Hepatocyte (in vitro differentiated cells): ENCODE results near the gene CDK6. TPM values are rescaled to one million over a fixed set of nuclear protein-coding genes. Genes with fewer than 3 reads are reported as not detected.

Experiments
- DNase-seq: peaks from one replicate; pipeline ENCODE4 v3.0.0-alpha.2; 2016; ENCODE audit warnings: low spot score
- H2AFZ ChIP-seq: fragments of 200-600 bp; sonication (generic); 2 replicates; pipeline ENCODE4 v1.6.0; 2016; ENCODE audit warnings: antibody characterized with exemption, mild to moderate bottlenecking
- H3K27ac ChIP-seq: fragments of 200-600 bp; sonication (generic); 2 replicates; pipeline ENCODE4 v1.5.1; 2016; ENCODE audit warnings: mild to moderate bottlenecking
- H3K27me3 ChIP-seq: fragments of 200-600 bp; sonication (generic); 2 replicates; pipeline ENCODE4 v1.6.1; 2016
- H3K36me3 ChIP-seq: fragments of 200-600 bp; sonication (generic); replicated peaks from 2 replicates; pipeline ENCODE4 v1.5.1; 2016; ENCODE audit warnings: low read depth; ENCODE audit not compliant: insufficient read depth
- H3K4me1 ChIP-seq: fragments of 200-600 bp; sonication (generic); 2 replicates; pipeline ENCODE4 v1.5.1; 2016; ENCODE audit warnings: mild to moderate bottlenecking, moderate library complexity; ENCODE audit not compliant: insufficient read depth
- H3K4me2 ChIP-seq: fragments of 200-600 bp; sonication (generic); 2 replicates; pipeline ENCODE4 v1.6.0; 2016
- H3K4me3 ChIP-seq: fragments of 200-600 bp; sonication (generic); 2 replicates; pipeline ENCODE4 v1.5.1; 2016; ENCODE audit warnings: mild to moderate bottlenecking
- H3K79me2 ChIP-seq: fragments of 200-600 bp; sonication (generic); 2 replicates; pipeline ENCODE4 v1.6.0; 2017; ENCODE audit warnings: mild to moderate bottlenecking
- H3K9me2 ChIP-seq: fragments of 200-600 bp; sonication (generic); replicated peaks from 2 replicates; pipeline ENCODE4 v1.6.0; 2017; ENCODE audit warnings: mild to moderate bottlenecking; ENCODE audit not compliant: insufficient read depth
- H3K9me3 ChIP-seq: fragments of 200-600 bp; sonication (generic); 2 replicates; pipeline ENCODE4 v1.5.1; 2016; ENCODE audit warnings: low read depth, mild to moderate bottlenecking
- H4K20me1 ChIP-seq: fragments of 200-600 bp; sonication (generic); 2 replicates; pipeline ENCODE4 v1.6.0; 2016; ENCODE audit warnings: mild to moderate bottlenecking; ENCODE audit not compliant: insufficient read depth, poor library complexity, severe bottlenecking
- EZH2 ChIP-seq: fragments of 200-600 bp; sonication (generic); IDR thresholded peaks from 2 replicates; pipeline ENCODE4 v1.6.1; 2016; ENCODE audit warnings: antibody characterized with exemption, mild to moderate bottlenecking, borderline replicate concordance
- EZH2phosphoT487 ChIP-seq: fragments of 200-600 bp; sonication (generic); IDR thresholded peaks from one replicate; pipeline ENCODE4 v1.6.1; 2018; ENCODE audit warnings: antibody characterized with exemption, mild to moderate bottlenecking, low read depth, moderate library complexity; ENCODE audit not compliant: unreplicated experiment, severe bottlenecking
- WGBS: methylation state at CpG from one replicate; pipeline ENCODE4 v1.1.6; 2016; ENCODE audit warnings: low lambda C conversion rate; ENCODE audit errors: missing lambda C conversion rate; 5-methylcytosine and 5-hydroxymethylcytosine counted together
- polyA plus RNA-seq: library from polyadenylated mRNA; unstranded; fragments of >200 nt; fragmentation: Nextera tagmentation; extraction: Ambion mirVana; gene quantifications from 2 replicates; pipeline ENCODE4 v1.2.1, GENCODE V29; 2016
- total RNA-seq: library from RNA; depleted of rRNA; stranded (reverse); fragments of >200 nt; gene quantifications from 2 replicates; pipeline ENCODE4 v1.2.3, GENCODE V29; 2014
- TF ChIP-seq, protein P1 (sequence below): fragments of 200-600 bp; sonication (generic); IDR thresholded peaks from 2 replicates; pipeline ENCODE4 v1.5.1; 2016; ENCODE audit warnings: antibody characterized with exemption, mild to moderate bottlenecking; ENCODE audit not compliant: poor library complexity

Gene CDK6
- total and polyA plus RNA-seq, 2 experiments from 2014 or later, result 18.7 to 64.5 TPM

DNA sequence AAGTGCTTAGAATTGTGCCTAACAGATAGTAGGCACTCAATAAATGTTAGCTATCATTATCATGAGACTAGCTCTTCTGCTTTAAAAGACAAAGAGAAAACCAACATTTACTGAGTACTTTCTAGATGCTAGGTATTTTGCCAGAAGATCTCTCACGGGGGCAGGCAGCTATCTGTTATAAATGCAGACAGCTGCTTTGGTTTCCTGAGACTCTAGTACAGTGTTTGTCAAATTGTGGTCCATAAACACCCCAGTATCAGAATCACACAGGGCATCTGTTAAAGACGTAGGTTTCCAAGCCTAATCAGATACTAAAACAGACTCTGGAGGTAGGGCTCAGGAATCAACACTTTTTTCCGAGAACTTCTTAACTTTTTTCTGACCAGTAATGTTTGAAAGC lies 260.1 kb downstream of the CDK6 start:
- H3K36me3 ChIP-seq, result no peaks in the 10 kb centered on the region
- 91% methylated on average over 3 of the region's 3 CpGs for WGBS
- no peak overlapping the region for H3K4me3 ChIP-seq
- no peaks in the 10 kb centered on the region for H3K9me3 ChIP-seq
- no peak overlapping the region for H3K4me2 ChIP-seq
- H3K27ac ChIP-seq, result no peak overlapping the region
- TF ChIP-seq EZH2 (no peak), EZH2phosphoT487 (no peak)
- TF ChIP-seq, protein P1, sequence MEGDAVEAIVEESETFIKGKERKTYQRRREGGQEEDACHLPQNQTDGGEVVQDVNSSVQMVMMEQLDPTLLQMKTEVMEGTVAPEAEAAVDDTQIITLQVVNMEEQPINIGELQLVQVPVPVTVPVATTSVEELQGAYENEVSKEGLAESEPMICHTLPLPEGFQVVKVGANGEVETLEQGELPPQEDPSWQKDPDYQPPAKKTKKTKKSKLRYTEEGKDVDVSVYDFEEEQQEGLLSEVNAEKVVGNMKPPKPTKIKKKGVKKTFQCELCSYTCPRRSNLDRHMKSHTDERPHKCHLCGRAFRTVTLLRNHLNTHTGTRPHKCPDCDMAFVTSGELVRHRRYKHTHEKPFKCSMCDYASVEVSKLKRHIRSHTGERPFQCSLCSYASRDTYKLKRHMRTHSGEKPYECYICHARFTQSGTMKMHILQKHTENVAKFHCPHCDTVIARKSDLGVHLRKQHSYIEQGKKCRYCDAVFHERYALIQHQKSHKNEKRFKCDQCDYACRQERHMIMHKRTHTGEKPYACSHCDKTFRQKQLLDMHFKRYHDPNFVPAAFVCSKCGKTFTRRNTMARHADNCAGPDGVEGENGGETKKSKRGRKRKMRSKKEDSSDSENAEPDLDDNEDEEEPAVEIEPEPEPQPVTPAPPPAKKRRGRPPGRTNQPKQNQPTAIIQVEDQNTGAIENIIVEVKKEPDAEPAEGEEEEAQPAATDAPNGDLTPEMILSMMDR, result no peak
- H2AFZ ChIP-seq, result no peak overlapping the region
- no peaks in the 10 kb centered on the region for H3K4me1 ChIP-seq
- peaks cover 30% of the 10 kb centered on the region for H3K79me2 ChIP-seq
- H3K9me2 ChIP-seq, result no peaks in the 10 kb centered on the region
- peaks cover 13% of the 10 kb centered on the region for H4K20me1 ChIP-seq
- no peak for DNase-seq
- H3K27me3 ChIP-seq, result no peaks in the 10 kb centered on the region

- Histone ChIP-seq H3K36me3 (no peaks in the 10 kb centered on the region), H3K4me2 (no peak overlapping the region), H3K9me2 (no peaks in the 10 kb centered on the region), H2AFZ (no peak overlapping the region), H3K4me1 (no peaks in the 10 kb centered on the region), H3K27ac (no peak overlapping the region), H3K27me3 (no peaks in the 10 kb centered on the region), H3K79me2 (peaks cover 3% of the 10 kb centered on the region), H3K9me3 (no peaks in the 10 kb centered on the region), H3K4me3 (no peak overlapping the region), H4K20me1 (no peaks in the 10 kb centered on the region)
- no peak for DNase-seq
- WGBS, result 89% methylated on average over 4 of the region's 4 CpGs
- TF ChIP-seq, protein P1, result no peak
- TF ChIP-seq EZH2 (no peak), EZH2phosphoT487 (no peak)
These were observed 267.2 kb downstream of the CDK6 start for GRCh38 chr7:92569137-92569536.

DNA sequence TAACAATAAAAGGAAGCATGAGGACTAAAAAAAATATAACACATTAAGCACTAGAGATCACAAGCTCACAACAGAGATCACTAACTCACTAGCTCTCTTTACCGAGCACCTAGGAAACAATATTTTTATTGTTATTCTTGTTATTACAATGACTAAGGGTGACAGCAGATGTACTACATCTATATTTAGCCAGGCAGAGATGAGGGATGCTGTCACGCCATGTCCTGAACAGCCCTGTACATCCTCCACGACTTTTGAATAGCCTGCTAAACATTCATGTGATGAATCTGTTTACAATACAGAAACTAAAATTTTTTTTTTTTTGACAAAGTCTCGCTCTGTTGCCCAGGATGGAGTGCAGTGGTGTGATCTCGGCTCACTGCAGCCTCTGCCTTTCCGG lies 268.9 kb downstream of the CDK6 start:
- TF ChIP-seq EZH2phosphoT487, result no peak
- TF ChIP-seq, protein P1, result no peak
- no peaks in the 10 kb centered on the region for H3K9me2 ChIP-seq
- no peaks in the 10 kb centered on the region for H3K36me3 ChIP-seq
- H3K79me2 ChIP-seq, result no peaks in the 10 kb centered on the region
- H4K20me1 ChIP-seq, result no peaks in the 10 kb centered on the region
- H3K27me3 ChIP-seq, result no peaks in the 10 kb centered on the region
- H3K4me2 ChIP-seq, result no peak overlapping the region
- DNase-seq, result no peak
- no peak overlapping the region for H3K4me3 ChIP-seq
- no peak overlapping the region for H2AFZ ChIP-seq
- H3K27ac ChIP-seq, result no peak overlapping the region
- WGBS, result 97% methylated on average over 6 of the region's 6 CpGs
- no peaks in the 10 kb centered on the region for H3K4me1 ChIP-seq
- no peaks in the 10 kb centered on the region for H3K9me3 ChIP-seq

GRCh38 chr7:92563345-92563744 lies 273.0 kb downstream of the CDK6 start:
- Histone ChIP-seq H3K27ac (no peak overlapping the region), H3K36me3 (no peaks in the 10 kb centered on the region), H3K4me3 (no peak overlapping the region), H3K9me2 (no peaks in the 10 kb centered on the region), H3K79me2 (no peaks in the 10 kb centered on the region), H3K4me2 (no peak overlapping the region), H3K9me3 (no peaks in the 10 kb centered on the region), H3K27me3 (no peaks in the 10 kb centered on the region), H2AFZ (no peak overlapping the region), H3K4me1 (no peaks in the 10 kb centered on the region), H4K20me1 (no peaks in the 10 kb centered on the region)
- TF ChIP-seq EZH2 (no peak), EZH2phosphoT487 (no peak)
- TF ChIP-seq, protein P1, result no peak
- DNase-seq, result no peak
- 94% methylated on average over 2 of the region's 2 CpGs for whole genome bisulfite sequencing
